Ishikawa (cell line): ENCODE results near the gene GNAS.

Experiments
- CEBPB ChIP-seq: IDR thresholded peaks from 2 replicates; pipeline ENCODE4 v1.6.1; 2012
- CREB1 ChIP-seq: IDR thresholded peaks from 2 replicates; pipeline ENCODE4 v1.6.1; 2012; ENCODE audit warnings: low read depth
- EGR1 ChIP-seq: IDR thresholded peaks from 2 replicates; pipeline ENCODE4 v1.6.1; 2012
- EP300 ChIP-seq: IDR thresholded peaks from 2 replicates; pipeline ENCODE4 v1.6.1; 2012; ENCODE audit warnings: borderline replicate concordance
- FOXM1 ChIP-seq: IDR thresholded peaks from 2 replicates; pipeline ENCODE4 v1.6.1; 2012; ENCODE audit warnings: low read depth, borderline replicate concordance
- MAX ChIP-seq: IDR thresholded peaks from 2 replicates; pipeline ENCODE4 v1.6.1; 2012
- NFIC ChIP-seq: IDR thresholded peaks from 2 replicates; pipeline ENCODE4 v1.6.1; 2012
- RAD21 ChIP-seq: IDR thresholded peaks from 2 replicates; pipeline ENCODE4 v1.6.1; 2012; ENCODE audit warnings: low read depth
- TAF1 ChIP-seq: IDR thresholded peaks from 2 replicates; pipeline ENCODE4 v1.6.1; 2012; ENCODE audit warnings: low read depth, mild to moderate bottlenecking
- TCF12 ChIP-seq: IDR thresholded peaks from 2 replicates; pipeline ENCODE4 v1.6.1; 2012; ENCODE audit warnings: low read depth
- TEAD4 ChIP-seq: IDR thresholded peaks from 2 replicates; pipeline ENCODE4 v1.6.1; 2012
- YY1 ChIP-seq: IDR thresholded peaks from 2 replicates; pipeline ENCODE4 v1.6.1; 2012; ENCODE audit warnings: low read depth
- ZBTB7A ChIP-seq: IDR thresholded peaks from 2 replicates; pipeline ENCODE4 v1.6.1; 2012; ENCODE audit warnings: low read depth
- TF ChIP-seq, protein P1 (sequence below): IDR thresholded peaks from 2 replicates; pipeline ENCODE4 v1.6.1; 2012
- TF ChIP-seq, protein P2 (sequence below): IDR thresholded peaks from 2 replicates; pipeline ENCODE4 v1.6.1; 2012; ENCODE audit warnings: low read depth, mild to moderate bottlenecking

Gene GNAS

DNA sequence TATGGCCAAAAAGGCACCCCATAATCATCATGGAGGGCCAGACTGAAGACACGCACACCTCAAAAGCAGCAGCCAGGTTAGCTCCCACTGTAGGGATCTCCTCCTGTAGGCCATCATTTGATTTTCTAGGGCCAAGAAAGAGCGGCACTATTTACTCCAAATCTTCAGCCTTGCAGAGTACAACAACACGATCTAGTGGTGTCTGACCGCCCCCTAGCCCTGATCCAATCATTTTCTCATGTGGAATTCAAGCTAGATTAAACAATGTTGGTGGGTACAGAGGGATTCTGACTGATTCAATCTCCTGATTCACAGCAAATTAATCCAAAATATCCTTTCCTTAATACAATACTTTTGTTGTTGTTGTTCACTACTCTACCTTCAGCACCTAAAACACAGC is 14.3 kb upstream of the GNAS start:
- TF ChIP-seq, protein P1, sequence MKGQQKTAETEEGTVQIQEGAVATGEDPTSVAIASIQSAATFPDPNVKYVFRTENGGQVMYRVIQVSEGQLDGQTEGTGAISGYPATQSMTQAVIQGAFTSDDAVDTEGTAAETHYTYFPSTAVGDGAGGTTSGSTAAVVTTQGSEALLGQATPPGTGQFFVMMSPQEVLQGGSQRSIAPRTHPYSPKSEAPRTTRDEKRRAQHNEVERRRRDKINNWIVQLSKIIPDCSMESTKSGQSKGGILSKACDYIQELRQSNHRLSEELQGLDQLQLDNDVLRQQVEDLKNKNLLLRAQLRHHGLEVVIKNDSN: no peak
- no peak for TF ChIP-seq EGR1
- no peak for TF ChIP-seq MAX
- no peak for TF ChIP-seq TAF1
- no peak for TF ChIP-seq RAD21
- TF ChIP-seq, protein P2, sequence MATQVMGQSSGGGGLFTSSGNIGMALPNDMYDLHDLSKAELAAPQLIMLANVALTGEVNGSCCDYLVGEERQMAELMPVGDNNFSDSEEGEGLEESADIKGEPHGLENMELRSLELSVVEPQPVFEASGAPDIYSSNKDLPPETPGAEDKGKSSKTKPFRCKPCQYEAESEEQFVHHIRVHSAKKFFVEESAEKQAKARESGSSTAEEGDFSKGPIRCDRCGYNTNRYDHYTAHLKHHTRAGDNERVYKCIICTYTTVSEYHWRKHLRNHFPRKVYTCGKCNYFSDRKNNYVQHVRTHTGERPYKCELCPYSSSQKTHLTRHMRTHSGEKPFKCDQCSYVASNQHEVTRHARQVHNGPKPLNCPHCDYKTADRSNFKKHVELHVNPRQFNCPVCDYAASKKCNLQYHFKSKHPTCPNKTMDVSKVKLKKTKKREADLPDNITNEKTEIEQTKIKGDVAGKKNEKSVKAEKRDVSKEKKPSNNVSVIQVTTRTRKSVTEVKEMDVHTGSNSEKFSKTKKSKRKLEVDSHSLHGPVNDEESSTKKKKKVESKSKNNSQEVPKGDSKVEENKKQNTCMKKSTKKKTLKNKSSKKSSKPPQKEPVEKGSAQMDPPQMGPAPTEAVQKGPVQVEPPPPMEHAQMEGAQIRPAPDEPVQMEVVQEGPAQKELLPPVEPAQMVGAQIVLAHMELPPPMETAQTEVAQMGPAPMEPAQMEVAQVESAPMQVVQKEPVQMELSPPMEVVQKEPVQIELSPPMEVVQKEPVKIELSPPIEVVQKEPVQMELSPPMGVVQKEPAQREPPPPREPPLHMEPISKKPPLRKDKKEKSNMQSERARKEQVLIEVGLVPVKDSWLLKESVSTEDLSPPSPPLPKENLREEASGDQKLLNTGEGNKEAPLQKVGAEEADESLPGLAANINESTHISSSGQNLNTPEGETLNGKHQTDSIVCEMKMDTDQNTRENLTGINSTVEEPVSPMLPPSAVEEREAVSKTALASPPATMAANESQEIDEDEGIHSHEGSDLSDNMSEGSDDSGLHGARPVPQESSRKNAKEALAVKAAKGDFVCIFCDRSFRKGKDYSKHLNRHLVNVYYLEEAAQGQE: no peak
- TF ChIP-seq YY1: no peak
- TF ChIP-seq FOXM1: no peak
- TF ChIP-seq CREB1: no peak
- TF ChIP-seq EP300: no peak
- TF ChIP-seq NFIC: no peak
- TF ChIP-seq TCF12: no peak
- no peak for TF ChIP-seq ZBTB7A
- TF ChIP-seq CEBPB: no peak
- no peak for TF ChIP-seq TEAD4

DNA sequence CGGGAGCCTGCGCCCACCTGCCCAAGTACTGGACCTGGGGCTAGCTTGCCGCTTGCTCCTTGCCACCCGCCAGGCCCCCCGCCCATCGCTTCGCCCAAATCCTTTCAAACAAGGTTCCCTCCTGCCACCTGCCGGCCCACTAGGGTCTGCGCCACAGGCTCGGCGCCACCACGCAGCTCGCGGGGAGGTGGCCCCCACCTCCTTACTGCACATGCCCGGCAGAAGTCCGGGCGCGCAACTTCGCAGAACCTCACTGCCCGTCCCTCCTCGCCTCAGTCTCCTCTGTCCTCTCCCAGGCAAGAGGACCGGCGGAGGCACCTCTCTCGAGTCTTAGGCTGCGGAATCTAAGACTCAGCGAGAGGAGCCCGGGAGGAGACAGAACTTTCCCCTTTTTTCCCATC is 13.0 kb upstream of the GNAS start:
- TF ChIP-seq TEAD4 (no peak), TAF1 (no peak), EP300 (no peak), MAX (no peak), RAD21 (peak; percentile 51), FOXM1 (no peak), CREB1 (no peak), EGR1 (no peak)
- TF ChIP-seq, protein P1: no peak

- TF ChIP-seq MAX (no peak), EGR1 (no peak), CEBPB (no peak), FOXM1 (no peak), EP300 (no peak), TCF12 (no peak), RAD21 (no peak), CREB1 (no peak), ZBTB7A (no peak), TAF1 (no peak), NFIC (no peak), TEAD4 (no peak), YY1 (no peak)
- TF ChIP-seq, protein P2: no peak
- TF ChIP-seq, protein P1: no peak
Measured at GRCh38 chr20:58839991-58840747, 12.3 kb upstream of the GNAS start.

DNA sequence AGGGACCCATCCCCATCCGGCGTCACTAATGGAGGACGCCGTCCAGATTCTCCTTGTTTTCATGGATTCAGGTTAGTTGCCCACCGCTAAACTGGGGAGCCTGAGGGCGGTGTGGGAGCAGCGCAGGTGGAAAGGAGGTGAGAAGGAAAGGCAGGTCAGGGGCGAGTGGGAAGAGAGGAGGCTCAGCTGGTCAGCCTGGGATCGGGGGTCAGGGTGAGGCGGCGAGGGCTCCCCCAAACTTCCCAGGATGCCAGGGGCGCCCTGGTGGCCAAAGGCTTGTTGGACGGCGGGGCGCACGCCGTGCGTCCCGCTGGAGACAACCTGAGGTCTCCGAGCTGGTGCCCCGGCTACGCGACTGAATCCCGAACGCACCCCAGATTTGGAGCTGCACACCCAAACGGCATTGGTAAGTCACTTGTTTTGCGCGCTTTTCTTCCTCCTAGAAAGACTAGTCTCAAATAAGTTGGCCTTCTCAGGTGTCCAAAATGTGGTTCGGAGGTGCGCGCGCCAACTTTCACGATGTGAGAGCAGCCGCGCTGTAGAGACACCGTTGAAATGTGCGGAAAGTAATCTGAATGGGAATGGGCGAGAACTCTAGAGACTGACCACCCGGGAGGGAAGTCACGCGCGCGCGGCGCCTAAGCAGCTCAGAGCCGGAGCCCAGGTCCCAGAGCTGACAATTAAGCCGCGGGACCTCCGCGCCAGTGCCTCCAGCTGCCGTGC is 11.5 kb upstream of the GNAS start:
- no peak for TF ChIP-seq EGR1
- no peak for TF ChIP-seq FOXM1
- TF ChIP-seq TCF12: no peak
- no peak for TF ChIP-seq TEAD4
- TF ChIP-seq CREB1: no peak
- no peak for TF ChIP-seq MAX
- TF ChIP-seq, protein P1: no peak
